ENCODE measurements around the gene HNRNPC.
A peak's percentile ranks its signal among the peaks of the same experiment; 100 is the strongest.
"Not testable (repeated sequence)": the region's sequence is repeated elsewhere in the genome, so short reads cannot be mapped to it uniquely, and the experiment has no call there.

Gene HNRNPC

DNA sequence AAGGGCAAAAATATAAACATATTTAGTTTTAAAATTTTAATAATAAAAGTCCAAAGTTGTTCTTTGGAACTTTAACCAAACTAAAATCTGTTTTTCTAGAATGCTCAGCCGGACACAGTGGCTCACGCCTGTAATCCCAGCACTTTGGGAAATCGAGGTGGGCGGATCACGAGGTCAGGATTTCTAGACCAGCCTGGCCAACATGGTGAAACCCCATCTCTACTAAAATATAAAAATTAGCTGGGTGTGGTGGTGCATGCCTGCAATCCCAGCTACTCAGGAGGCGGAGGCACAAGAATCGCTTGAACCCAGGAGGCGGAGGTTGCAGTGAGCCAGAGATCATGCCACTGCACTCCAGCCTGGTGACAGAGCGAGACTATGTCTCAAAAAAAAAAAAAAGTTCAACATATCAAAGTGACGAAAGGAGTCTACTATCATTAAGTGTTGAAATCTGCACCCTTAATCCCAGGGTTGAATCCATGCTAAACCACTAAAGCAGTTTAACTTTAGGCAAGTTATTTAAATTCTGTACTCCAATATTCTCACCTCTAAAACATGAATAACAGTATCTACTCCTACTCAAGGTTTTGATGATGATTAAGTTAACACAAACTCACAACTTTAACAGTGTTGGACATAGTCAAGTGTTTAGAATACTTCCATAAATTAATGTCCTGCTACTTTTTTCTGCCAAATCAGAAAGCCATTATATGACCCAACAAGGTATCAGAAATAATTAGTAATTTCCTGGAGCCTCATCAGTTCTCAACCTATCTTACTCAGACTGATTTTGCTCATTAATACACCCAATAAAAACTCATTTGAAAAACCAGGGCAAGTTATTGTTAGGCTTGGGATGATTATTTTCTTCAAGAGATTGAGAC lies 11.0 kb downstream of the HNRNPC start:
- H3K27ac ChIP-seq (ENCODE audit: low read depth, low read length), result no peak overlapping the region
- H3K79me2 ChIP-seq (ENCODE audit: control insufficient read depth, insufficient read depth, low read length, unreplicated experiment), result peaks cover 92% of the 10 kb centered on the region
- no peaks in the 10 kb centered on the region for H3K27me3 ChIP-seq (ENCODE audit: insufficient read depth, low read length)
- peaks cover 46% of the 10 kb centered on the region for H3K36me3 ChIP-seq (ENCODE audit: insufficient read depth, low read length)
- H3K4me1 ChIP-seq (ENCODE audit: control insufficient read depth, insufficient read depth, low read length, unreplicated experiment), result peaks cover 60% of the 10 kb centered on the region
- H3K4me3 ChIP-seq (ENCODE audit: low read depth, low read length), result no peak overlapping the region
- H2AFZ ChIP-seq (ENCODE audit: low read length, unreplicated experiment), result no peak overlapping the region

DNA sequence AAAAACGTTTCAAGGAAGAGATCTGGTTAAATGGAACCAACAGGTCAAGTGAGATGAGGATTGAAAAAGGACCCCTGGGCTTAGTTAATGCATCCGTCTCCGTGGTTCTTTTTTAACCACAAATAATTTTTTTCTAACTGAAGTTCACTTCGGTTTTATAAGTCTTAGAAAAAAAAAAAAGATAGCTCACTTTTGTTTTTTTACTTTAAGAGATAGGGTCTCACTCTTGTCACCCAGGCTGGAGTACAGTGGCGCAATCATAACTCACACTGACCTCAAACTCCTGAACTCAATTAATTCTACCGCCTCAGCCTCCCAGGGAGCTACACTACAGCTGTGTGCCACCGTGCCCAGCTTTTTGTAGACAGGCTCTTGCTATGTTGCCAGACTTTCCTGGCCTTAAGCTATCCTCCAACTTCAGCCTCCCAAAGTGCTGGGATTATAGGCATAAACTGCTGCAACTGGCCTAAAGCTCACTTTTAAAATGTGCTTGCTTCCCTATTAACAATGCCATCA lies 11.8 kb downstream of the HNRNPC start:
- H2AFZ ChIP-seq (ENCODE audit: low read length, unreplicated experiment), result no peak overlapping the region
- H3K4me3 ChIP-seq (ENCODE audit: low read depth, low read length), result no peak overlapping the region
- peaks cover 43% of the 10 kb centered on the region for H3K36me3 ChIP-seq (ENCODE audit: insufficient read depth, low read length)
- peaks cover 90% of the 10 kb centered on the region for H3K79me2 ChIP-seq (ENCODE audit: control insufficient read depth, insufficient read depth, low read length, unreplicated experiment)
- H3K27me3 ChIP-seq (ENCODE audit: insufficient read depth, low read length), result no peaks in the 10 kb centered on the region
- H3K4me1 ChIP-seq (ENCODE audit: control insufficient read depth, insufficient read depth, low read length, unreplicated experiment), result peaks cover 57% of the 10 kb centered on the region
- H3K27ac ChIP-seq (ENCODE audit: low read depth, low read length), result peak overlapping the region; percentile 23

DNA sequence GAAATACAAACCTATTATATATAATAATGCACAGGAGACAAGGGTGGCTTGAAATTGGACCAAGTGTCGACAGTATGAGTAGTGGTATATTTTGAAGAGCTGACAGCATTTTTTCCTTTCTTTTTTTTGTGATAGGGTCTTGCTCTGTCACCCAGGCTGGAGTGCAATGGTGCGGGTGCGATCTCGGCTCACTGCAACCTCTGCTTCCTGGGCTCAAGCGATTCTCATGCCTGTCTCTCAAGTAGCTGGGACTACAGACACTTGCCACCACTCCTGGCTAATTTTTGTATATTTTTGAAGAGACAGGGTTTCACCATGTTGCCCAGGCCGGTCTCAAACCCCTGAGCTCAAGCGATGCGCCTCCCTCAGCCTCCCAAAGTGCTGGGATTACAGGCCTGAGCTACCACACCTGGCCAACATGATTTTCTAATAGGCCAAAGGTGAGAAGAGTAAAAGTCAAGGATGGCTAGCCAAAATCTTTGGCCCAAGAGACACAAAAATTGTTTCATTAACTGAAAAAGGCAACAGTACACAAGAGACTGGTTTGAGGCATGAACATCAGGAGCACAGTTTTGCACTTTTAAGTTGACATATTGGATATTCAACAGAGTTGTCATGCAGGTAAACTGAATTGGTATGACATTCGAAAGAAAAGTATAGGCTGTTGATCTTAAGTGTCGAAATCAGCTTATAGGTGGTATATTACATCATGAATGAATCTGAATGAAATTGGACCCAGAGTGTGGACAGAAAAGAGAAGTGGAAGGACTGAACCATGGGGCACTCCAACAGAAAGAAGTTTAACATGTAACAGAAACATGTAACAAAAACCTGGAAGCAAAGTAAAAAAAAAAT lies 12.5 kb downstream of the HNRNPC start:
- no peaks in the 10 kb centered on the region for H3K27me3 ChIP-seq (ENCODE audit: insufficient read depth, low read length)
- peaks cover 50% of the 10 kb centered on the region for H3K4me1 ChIP-seq (ENCODE audit: control insufficient read depth, insufficient read depth, low read length, unreplicated experiment)
- H3K36me3 ChIP-seq (ENCODE audit: insufficient read depth, low read length), result peaks cover 42% of the 10 kb centered on the region
- peaks cover 90% of the 10 kb centered on the region for H3K79me2 ChIP-seq (ENCODE audit: control insufficient read depth, insufficient read depth, low read length, unreplicated experiment)
- no peak overlapping the region for H3K4me3 ChIP-seq (ENCODE audit: low read depth, low read length)
- peak overlapping the region; percentile 61 for H3K27ac ChIP-seq (ENCODE audit: low read depth, low read length)
- no peak overlapping the region for H2AFZ ChIP-seq (ENCODE audit: low read length, unreplicated experiment)

DNA sequence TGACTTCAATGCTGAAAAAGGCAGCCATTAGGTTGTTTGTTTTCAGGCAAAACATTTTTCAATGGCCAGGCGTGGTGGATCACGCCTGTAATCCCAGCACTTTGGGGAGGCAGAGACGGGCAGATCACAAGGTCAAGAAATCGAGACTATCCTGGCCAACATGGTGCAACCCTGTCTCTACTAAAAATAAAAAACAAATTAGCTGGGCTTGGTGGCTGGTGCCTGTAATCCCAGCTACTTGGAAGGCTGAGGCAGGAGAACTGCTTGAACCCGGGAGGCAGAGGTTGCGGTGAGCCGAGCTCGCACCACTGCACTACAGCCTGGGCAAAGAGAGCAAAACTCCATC lies 13.2 kb downstream of the HNRNPC start:
- not testable (repeated sequence) for H3K27me3 ChIP-seq (ENCODE audit: insufficient read depth, low read length); H3K4me3 ChIP-seq (ENCODE audit: low read depth, low read length); H2AFZ ChIP-seq (ENCODE audit: low read length, unreplicated experiment)
- H3K36me3 ChIP-seq (ENCODE audit: insufficient read depth, low read length), result peaks cover 42% of the 10 kb centered on the region
- peak overlapping the region; percentile 61 for H3K27ac ChIP-seq (ENCODE audit: low read depth, low read length)
- peaks cover 91% of the 10 kb centered on the region for H3K79me2 ChIP-seq (ENCODE audit: control insufficient read depth, insufficient read depth, low read length, unreplicated experiment)
- peaks cover 44% of the 10 kb centered on the region for H3K4me1 ChIP-seq (ENCODE audit: control insufficient read depth, insufficient read depth, low read length, unreplicated experiment)

DNA sequence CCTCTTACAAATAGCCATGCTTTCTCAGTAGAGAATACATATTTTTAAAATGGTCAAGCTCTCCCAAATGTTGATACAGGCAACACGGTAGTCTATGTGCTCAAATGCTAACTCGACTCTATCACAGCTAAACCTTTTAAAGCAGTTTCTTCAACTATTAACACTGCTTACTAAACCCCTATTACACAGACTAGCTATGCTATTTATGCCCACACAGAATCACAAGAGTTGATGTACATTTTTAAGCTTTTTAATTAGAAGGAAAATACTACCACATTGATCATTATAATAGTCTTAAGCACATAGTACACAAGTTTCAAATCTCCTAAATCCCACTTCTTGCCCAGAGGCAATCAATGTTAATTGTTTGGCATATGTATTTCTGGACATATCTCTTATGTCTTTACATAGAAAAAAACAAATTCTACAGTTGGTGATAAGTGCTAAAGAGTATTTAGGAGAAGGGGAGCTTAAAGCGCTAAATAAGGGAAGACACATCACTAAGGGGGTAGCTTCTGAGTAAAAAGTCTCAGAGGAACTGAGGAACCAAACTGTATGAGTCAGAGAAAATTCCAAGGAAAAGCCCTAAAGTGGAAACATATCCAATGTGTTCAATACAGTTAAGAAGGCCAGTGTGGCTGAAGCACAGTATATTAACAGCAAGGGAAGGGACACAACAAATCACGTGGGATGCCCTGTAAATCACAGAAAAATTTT lies 13.7 kb downstream of the HNRNPC start:
- Histone ChIP-seq H3K79me2 (ENCODE audit: control insufficient read depth, insufficient read depth, low read length, unreplicated experiment) (peaks cover 90% of the 10 kb centered on the region), H3K4me1 (ENCODE audit: control insufficient read depth, insufficient read depth, low read length, unreplicated experiment) (peaks cover 42% of the 10 kb centered on the region), H2AFZ (ENCODE audit: low read length, unreplicated experiment) (no peak overlapping the region), H3K27me3 (ENCODE audit: insufficient read depth, low read length) (no peaks in the 10 kb centered on the region), H3K27ac (ENCODE audit: low read depth, low read length) (peak overlapping the region; percentile 61), H3K36me3 (ENCODE audit: insufficient read depth, low read length) (peaks cover 42% of the 10 kb centered on the region), H3K4me3 (ENCODE audit: low read depth, low read length) (0 out of 2 replicates have a peak overlapping the region, but pooled peaks have one; percentile 13)

DNA sequence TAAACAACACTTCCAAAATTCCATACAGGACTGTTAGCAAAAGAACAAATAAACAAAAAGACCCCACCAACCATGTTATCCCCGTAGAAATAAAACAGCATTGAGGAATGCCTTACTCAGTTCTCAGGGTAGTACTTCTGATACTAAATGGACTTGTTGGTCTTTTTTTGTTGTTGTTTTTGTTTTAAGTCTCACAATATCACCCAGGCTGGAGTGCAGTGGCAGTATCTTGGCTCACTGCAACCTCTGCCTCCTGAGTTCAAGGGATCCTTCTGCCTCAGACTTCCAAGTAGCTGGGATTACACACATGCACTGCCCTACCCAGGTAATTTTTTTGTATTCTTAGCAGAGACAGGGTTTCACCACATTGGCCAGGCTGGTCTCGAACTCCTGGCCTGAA lies 17.1 kb downstream of the HNRNPC start:
- H3K36me3 ChIP-seq (ENCODE audit: insufficient read depth, low read length), result peaks cover 45% of the 10 kb centered on the region
- no peak overlapping the region for H3K27ac ChIP-seq (ENCODE audit: low read depth, low read length)
- peaks cover 95% of the 10 kb centered on the region for H3K79me2 ChIP-seq (ENCODE audit: control insufficient read depth, insufficient read depth, low read length, unreplicated experiment)
- no peak overlapping the region for H2AFZ ChIP-seq (ENCODE audit: low read length, unreplicated experiment)
- no peak overlapping the region for H3K4me3 ChIP-seq (ENCODE audit: low read depth, low read length)
- no peaks in the 10 kb centered on the region for H3K27me3 ChIP-seq (ENCODE audit: insufficient read depth, low read length)
- H3K4me1 ChIP-seq (ENCODE audit: control insufficient read depth, insufficient read depth, low read length, unreplicated experiment), result peaks cover 34% of the 10 kb centered on the region

DNA sequence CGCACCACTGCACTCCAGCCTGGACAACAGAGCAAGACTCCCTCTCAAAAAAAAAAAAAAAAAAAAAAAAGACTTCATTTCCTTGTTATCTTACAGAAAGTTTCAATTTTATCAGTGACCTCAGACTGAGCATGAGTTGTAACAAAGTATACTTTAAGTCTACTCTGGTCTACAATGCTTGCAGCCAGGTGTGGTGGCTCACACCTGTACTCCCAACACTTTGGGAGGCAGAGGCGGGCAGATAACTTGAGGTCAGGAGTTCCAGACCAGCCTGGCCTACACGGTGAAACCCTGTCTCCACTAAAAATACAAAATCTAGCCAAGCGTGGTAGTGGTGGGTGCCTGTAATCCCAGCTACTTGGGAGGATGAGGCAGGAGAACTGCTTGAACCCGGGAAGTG lies 18.0 kb downstream of the HNRNPC start:
- H3K36me3 ChIP-seq (ENCODE audit: insufficient read depth, low read length), result peaks cover 52% of the 10 kb centered on the region
- H3K4me1 ChIP-seq (ENCODE audit: control insufficient read depth, insufficient read depth, low read length, unreplicated experiment), result peaks cover 32% of the 10 kb centered on the region
- H3K79me2 ChIP-seq (ENCODE audit: control insufficient read depth, insufficient read depth, low read length, unreplicated experiment), result peaks cover 95% of the 10 kb centered on the region
- H3K27ac ChIP-seq (ENCODE audit: low read depth, low read length), result no peak overlapping the region
- H2AFZ ChIP-seq (ENCODE audit: low read length, unreplicated experiment), result no peak overlapping the region
- no peaks in the 10 kb centered on the region for H3K27me3 ChIP-seq (ENCODE audit: insufficient read depth, low read length)
- H3K4me3 ChIP-seq (ENCODE audit: low read depth, low read length), result no peak overlapping the region

DNA sequence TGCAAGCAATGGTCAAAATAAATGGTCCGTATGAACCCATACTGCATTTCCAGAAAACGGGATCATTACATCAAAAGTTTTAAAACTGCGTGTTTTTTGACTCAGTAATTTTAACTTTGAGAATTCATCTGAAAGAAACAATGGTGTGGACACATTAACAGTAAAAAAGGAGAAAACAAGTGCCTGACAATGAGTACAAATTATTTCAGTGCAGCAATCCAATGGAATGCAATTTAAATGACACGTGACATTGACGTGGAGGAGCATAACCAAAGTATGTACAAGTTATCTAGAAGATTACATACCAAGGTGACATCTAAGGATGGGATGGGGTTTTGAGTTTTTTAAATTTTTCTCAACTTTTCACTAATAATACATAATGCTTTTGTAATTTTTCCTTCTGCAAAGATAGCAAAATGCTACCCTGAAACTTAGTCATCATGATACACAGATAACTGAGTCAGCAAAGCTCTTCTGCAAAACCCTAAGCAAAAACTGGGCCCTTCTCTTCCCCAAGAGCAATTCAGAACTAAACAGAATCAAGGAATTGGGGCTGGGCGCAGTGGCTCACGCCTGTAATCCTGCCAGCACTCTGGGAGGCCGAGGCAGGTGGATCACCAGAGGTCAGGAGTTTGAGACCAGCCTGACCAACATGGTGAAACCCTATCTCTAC lies 20.4 kb downstream of the HNRNPC start:
- no peak overlapping the region for H3K27ac ChIP-seq (ENCODE audit: low read depth, low read length)
- peaks cover 52% of the 10 kb centered on the region for H3K36me3 ChIP-seq (ENCODE audit: insufficient read depth, low read length)
- H3K4me3 ChIP-seq (ENCODE audit: low read depth, low read length), result no peak overlapping the region
- peaks cover 94% of the 10 kb centered on the region for H3K79me2 ChIP-seq (ENCODE audit: control insufficient read depth, insufficient read depth, low read length, unreplicated experiment)
- H2AFZ ChIP-seq (ENCODE audit: low read length, unreplicated experiment), result no peak overlapping the region
- peaks cover 29% of the 10 kb centered on the region for H3K4me1 ChIP-seq (ENCODE audit: control insufficient read depth, insufficient read depth, low read length, unreplicated experiment)
- H3K27me3 ChIP-seq (ENCODE audit: insufficient read depth, low read length), result no peaks in the 10 kb centered on the region

DNA sequence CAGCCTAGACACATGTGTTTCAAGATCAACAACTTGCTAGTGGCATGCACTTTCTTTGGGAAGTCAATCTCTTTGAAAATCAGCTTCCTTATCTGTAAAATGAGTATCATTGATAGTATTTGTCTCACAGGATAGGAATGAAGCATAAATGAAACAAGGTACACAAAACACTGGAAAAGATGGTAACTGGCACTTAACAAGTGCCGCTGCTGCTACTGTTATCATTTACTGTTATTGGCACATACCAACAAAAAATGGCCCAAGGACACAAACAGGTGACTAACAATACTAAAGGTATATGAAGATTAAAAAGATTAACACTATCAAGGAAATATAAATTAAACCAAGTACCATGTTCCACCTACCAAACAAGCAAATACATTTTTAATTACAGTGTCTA lies 20.9 kb downstream of the HNRNPC start:
- peaks cover 94% of the 10 kb centered on the region for H3K79me2 ChIP-seq (ENCODE audit: control insufficient read depth, insufficient read depth, low read length, unreplicated experiment)
- H3K4me1 ChIP-seq (ENCODE audit: control insufficient read depth, insufficient read depth, low read length, unreplicated experiment), result peaks cover 29% of the 10 kb centered on the region
- no peak overlapping the region for H3K27ac ChIP-seq (ENCODE audit: low read depth, low read length)
- no peaks in the 10 kb centered on the region for H3K27me3 ChIP-seq (ENCODE audit: insufficient read depth, low read length)
- H3K36me3 ChIP-seq (ENCODE audit: insufficient read depth, low read length), result peaks cover 55% of the 10 kb centered on the region
- H3K4me3 ChIP-seq (ENCODE audit: low read depth, low read length), result no peak overlapping the region
- H2AFZ ChIP-seq (ENCODE audit: low read length, unreplicated experiment), result no peak overlapping the region

DNA sequence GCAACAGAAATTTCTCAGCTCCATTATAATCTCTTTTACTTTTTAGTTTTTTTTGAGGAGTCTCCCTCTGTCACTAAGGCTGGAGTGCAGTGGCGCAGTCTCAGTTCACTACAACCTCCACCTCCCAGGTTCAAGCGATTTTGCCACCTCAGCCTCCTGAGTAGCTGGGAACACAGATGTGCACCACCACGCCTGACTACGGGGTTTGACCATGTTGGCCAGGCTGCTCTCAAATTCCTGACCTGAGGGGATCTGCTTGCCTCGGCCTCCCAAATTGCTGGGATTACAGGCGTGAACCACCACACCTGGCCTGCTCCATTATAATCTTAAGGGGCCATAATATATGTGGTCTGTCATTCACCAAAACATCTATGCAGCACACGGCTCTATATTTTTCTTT lies 23.4 kb downstream of the HNRNPC start:
- Histone ChIP-seq H3K79me2 (ENCODE audit: control insufficient read depth, insufficient read depth, low read length, unreplicated experiment) (peaks cover 96% of the 10 kb centered on the region), H3K27ac (ENCODE audit: low read depth, low read length) (no peak overlapping the region), H3K36me3 (ENCODE audit: insufficient read depth, low read length) (peaks cover 47% of the 10 kb centered on the region), H2AFZ (ENCODE audit: low read length, unreplicated experiment) (no peak overlapping the region), H3K4me3 (ENCODE audit: low read depth, low read length) (no peak overlapping the region), H3K4me1 (ENCODE audit: control insufficient read depth, insufficient read depth, low read length, unreplicated experiment) (peaks cover 29% of the 10 kb centered on the region), H3K27me3 (ENCODE audit: insufficient read depth, low read length) (no peaks in the 10 kb centered on the region)

Measured in ACC112 (cell line).